Neuron (in vitro differentiated cells): Measurements from ENCODE around the gene IRX6.

Source experiments
- H2AFZ ChIP-seq: one replicate; pipeline ENCODE4 v1.6.1; 2013; ENCODE audit warnings: low read depth, mild to moderate bottlenecking, inconsistent platforms, low read length, moderate library complexity
- H3K27me3 ChIP-seq: one replicate; pipeline ENCODE4 v1.6.1; 2013; ENCODE audit warnings: low read length; ENCODE audit not compliant: insufficient read depth
- H3K36me3 ChIP-seq: one replicate; pipeline ENCODE4 v1.6.1; 2013; ENCODE audit warnings: low read length; ENCODE audit not compliant: insufficient read depth
- H3K4me1 ChIP-seq: one replicate; pipeline ENCODE4 v1.6.1; 2013; ENCODE audit warnings: low read length; ENCODE audit not compliant: insufficient read depth
- H3K4me3 ChIP-seq: 2 replicates; pipeline ENCODE4 v1.5.1; 2013; ENCODE audit warnings: mild to moderate bottlenecking, low read length, moderate library complexity
- H3K9me3 ChIP-seq: one replicate; pipeline ENCODE4 v1.6.1; 2013; ENCODE audit warnings: low read length

Gene IRX6

GRCh38 chr16:55326261-55327092 is 2.5 kb downstream of the IRX6 start:
- Histone ChIP-seq H3K4me1 (peaks cover 17% of the 10 kb centered on the region), H3K36me3 (peaks cover 22% of the 10 kb centered on the region), H3K27me3 (peaks cover 10% of the 10 kb centered on the region), H2AFZ (no peak overlapping the region), H3K9me3 (peaks cover 17% of the 10 kb centered on the region), H3K4me3 (no peak overlapping the region)

- Histone ChIP-seq H3K4me1 (peaks cover 15% of the 10 kb centered on the region), H3K9me3 (peaks cover 20% of the 10 kb centered on the region), H3K27me3 (no peaks in the 10 kb centered on the region), H2AFZ (no peak overlapping the region), H3K4me3 (no peak overlapping the region), H3K36me3 (peaks cover 22% of the 10 kb centered on the region)
Measured at GRCh38 chr16:55328611-55329569, 4.9 kb downstream of the IRX6 start.

- Histone ChIP-seq H2AFZ (no peak overlapping the region), H3K4me3 (no peak overlapping the region), H3K4me1 (peaks cover 10% of the 10 kb centered on the region), H3K36me3 (peaks cover 22% of the 10 kb centered on the region), H3K27me3 (no peaks in the 10 kb centered on the region), H3K9me3 (peaks cover 20% of the 10 kb centered on the region)
Measured at GRCh38 chr16:55329791-55330428, 5.9 kb downstream of the IRX6 start.

DNA sequence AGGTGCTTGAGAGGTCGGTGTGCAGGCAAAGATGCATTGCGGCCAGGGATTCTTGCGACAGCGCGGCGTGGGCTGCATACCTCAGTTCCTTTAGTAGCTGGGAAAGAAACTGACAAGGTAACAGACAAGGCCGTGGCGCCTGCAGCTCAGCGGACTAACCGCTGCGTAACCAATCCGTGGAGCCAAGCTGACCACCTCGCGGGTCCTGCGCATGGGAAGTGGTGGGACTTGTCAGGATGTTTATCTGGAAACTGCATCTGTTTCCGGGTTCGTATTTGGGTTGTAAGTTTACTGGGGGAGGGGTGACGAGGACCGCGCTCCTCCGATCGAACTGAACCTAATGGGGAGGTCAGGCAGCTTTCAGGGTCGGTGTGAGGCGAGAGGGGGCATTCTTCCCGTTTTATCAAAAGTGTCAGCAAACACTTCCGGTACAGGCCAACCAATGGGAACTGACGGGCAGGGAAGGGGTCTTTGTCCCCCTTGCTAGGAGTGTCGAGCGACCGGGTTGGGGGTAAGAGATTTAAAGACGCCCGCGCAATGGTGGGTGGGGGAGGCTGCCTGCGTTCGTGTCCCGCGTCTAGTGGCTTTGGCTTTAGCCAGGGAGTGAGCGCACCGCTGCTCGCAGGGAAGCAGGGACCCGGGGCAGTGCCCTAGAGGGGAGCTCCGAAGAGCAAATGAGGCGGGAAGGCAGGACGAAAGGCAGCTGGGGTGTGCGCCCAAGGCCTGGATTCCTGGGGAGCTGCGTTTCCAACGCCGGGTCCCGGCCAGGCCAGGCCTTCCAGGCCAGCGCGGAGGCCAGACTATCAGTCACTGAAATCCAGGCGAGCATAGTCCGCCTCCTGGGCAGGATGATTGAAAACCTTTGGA is 7.0 kb downstream of the IRX6 start:
- Histone ChIP-seq H2AFZ (no peak overlapping the region), H3K36me3 (peaks cover 22% of the 10 kb centered on the region), H3K27me3 (no peaks in the 10 kb centered on the region), H3K4me3 (no peak overlapping the region), H3K4me1 (peaks cover under 1% of the 10 kb centered on the region), H3K9me3 (peaks cover 20% of the 10 kb centered on the region)

GRCh38 chr16:55331648-55332185 is 7.7 kb downstream of the IRX6 start:
- Histone ChIP-seq H2AFZ (no peak overlapping the region), H3K36me3 (peaks cover 22% of the 10 kb centered on the region), H3K4me3 (no peak overlapping the region), H3K4me1 (no peaks in the 10 kb centered on the region), H3K27me3 (no peaks in the 10 kb centered on the region), H3K9me3 (peaks cover 20% of the 10 kb centered on the region)

- Histone ChIP-seq H3K9me3 (peaks cover 17% of the 10 kb centered on the region), H3K4me3 (no peak overlapping the region), H2AFZ (no peak overlapping the region), H3K36me3 (peaks cover 13% of the 10 kb centered on the region), H3K4me1 (no peaks in the 10 kb centered on the region), H3K27me3 (no peaks in the 10 kb centered on the region)
Measured at GRCh38 chr16:55333684-55334083, 9.7 kb downstream of the IRX6 start.

DNA sequence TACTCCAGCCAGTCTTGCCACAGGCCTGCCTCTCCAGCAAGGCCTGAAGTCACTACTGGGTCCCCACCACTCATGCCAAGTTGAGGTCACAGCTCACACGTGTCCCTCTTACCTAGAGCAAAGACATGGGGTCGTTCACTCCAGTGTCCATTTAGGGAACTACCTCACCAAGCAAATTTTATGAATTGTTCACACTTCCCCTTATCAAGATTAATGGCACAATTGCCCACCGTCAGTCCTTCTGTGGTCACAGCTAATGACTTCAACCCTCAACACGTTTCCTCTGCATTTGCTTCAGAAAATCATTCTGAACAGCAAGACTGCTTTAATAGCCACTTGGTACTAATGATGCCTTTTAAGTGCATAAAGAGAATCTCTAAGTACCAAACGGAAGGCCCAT is 14.6 kb downstream of the IRX6 start:
- Histone ChIP-seq H3K4me1 (no peaks in the 10 kb centered on the region), H3K4me3 (no peak overlapping the region), H3K27me3 (peaks cover 14% of the 10 kb centered on the region), H3K9me3 (peaks cover 3% of the 10 kb centered on the region), H2AFZ (no peak overlapping the region), H3K36me3 (no peaks in the 10 kb centered on the region)

- no peak overlapping the region for H3K4me3 ChIP-seq
- H3K4me1 ChIP-seq, result no peaks in the 10 kb centered on the region
- H2AFZ ChIP-seq, result no peak overlapping the region
- peaks cover 17% of the 10 kb centered on the region for H3K27me3 ChIP-seq
- no peaks in the 10 kb centered on the region for H3K36me3 ChIP-seq
- H3K9me3 ChIP-seq, result peaks cover 3% of the 10 kb centered on the region
Measured at GRCh38 chr16:55340445-55340844, 16.4 kb downstream of the IRX6 start.

DNA sequence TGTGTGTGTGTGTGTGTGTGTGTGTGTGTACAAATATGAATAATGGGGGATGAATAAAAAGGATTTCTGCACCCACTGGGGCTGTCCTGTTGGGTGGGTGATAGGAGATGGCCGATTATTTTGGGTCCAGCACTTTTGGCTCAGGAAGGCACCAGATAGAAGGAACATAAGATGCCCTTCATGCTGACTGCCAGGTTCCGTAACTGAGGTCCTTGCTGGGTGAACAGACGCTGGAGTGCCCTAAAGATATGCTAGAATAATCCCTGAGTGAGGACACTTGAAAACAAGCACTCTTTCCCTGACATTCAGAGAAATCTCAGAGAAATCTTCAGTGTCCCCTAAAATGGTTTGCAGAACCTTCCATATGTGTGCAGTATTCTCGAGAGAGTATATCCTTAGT is 17.7 kb downstream of the IRX6 start:
- peaks cover 17% of the 10 kb centered on the region for H3K27me3 ChIP-seq
- H3K4me3 ChIP-seq, result no peak overlapping the region
- no peak overlapping the region for H2AFZ ChIP-seq
- H3K4me1 ChIP-seq, result no peaks in the 10 kb centered on the region
- peaks cover 3% of the 10 kb centered on the region for H3K9me3 ChIP-seq
- H3K36me3 ChIP-seq, result no peaks in the 10 kb centered on the region

DNA sequence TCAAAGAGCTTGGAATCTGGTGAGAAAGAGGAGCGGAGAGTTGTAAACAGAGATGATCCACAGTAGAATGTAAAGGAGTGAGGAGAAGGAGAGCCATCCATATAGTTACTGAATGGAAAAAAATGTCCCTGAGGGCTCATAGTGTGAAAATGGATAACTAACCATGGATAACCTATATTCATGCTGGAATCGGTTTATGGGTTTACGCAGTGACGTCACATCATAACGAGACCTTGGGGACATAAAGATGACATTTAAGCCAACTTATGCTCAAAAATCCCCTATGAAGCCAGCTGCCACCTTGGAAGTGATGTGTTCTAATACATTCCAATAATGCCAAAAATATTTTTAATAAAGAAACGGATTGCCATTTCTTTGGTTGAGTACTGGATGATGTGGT is 22.5 kb downstream of the IRX6 start:
- H3K27me3 ChIP-seq, result peaks cover 7% of the 10 kb centered on the region
- H3K9me3 ChIP-seq, result no peaks in the 10 kb centered on the region
- no peaks in the 10 kb centered on the region for H3K36me3 ChIP-seq
- no peaks in the 10 kb centered on the region for H3K4me1 ChIP-seq
- H2AFZ ChIP-seq, result no peak overlapping the region
- no peak overlapping the region for H3K4me3 ChIP-seq

GRCh38 chr16:55349867-55350266 is 25.9 kb downstream of the IRX6 start:
- Histone ChIP-seq H3K9me3 (no peaks in the 10 kb centered on the region), H3K4me1 (no peaks in the 10 kb centered on the region), H3K27me3 (no peaks in the 10 kb centered on the region), H3K36me3 (no peaks in the 10 kb centered on the region), H3K4me3 (no peak overlapping the region), H2AFZ (no peak overlapping the region)

DNA sequence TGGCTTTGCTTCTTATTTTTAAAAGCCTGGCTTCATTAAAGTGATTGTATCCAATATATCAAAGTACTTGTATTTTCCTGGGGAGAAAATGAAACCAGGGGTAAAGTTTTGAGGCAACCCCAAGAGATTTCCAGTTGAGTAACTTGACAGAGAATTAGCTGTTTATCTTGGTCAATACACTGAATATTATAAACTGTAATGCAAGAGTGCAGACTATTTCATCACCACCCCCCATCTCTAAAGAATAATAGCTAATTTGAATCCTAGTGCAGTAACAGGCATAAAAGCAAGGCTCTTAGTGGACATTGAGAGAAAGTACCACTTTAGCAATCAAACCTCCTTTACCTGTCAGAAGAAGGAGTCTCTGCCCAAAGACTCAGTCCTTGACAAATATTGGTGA is 27.0 kb downstream of the IRX6 start:
- no peak overlapping the region for H3K4me3 ChIP-seq
- no peaks in the 10 kb centered on the region for H3K36me3 ChIP-seq
- no peaks in the 10 kb centered on the region for H3K27me3 ChIP-seq
- no peaks in the 10 kb centered on the region for H3K9me3 ChIP-seq
- H3K4me1 ChIP-seq, result no peaks in the 10 kb centered on the region
- H2AFZ ChIP-seq, result no peak overlapping the region
